ENCODE data around the gene FNDC3B. TPM values are rescaled to one million over a fixed set of nuclear protein-coding genes. Genes with fewer than 3 reads are reported as not detected.
A peak's percentile ranks its signal among the peaks of the same experiment; 100 is the strongest.

Gene FNDC3B
- total and polyA plus RNA-seq, 9 of the 15 experiments (the other 6 are each of a cell fraction or from before 2014, with no cell fraction given) = 7.0 to 35.8 (median 16.2) TPM

DNA sequence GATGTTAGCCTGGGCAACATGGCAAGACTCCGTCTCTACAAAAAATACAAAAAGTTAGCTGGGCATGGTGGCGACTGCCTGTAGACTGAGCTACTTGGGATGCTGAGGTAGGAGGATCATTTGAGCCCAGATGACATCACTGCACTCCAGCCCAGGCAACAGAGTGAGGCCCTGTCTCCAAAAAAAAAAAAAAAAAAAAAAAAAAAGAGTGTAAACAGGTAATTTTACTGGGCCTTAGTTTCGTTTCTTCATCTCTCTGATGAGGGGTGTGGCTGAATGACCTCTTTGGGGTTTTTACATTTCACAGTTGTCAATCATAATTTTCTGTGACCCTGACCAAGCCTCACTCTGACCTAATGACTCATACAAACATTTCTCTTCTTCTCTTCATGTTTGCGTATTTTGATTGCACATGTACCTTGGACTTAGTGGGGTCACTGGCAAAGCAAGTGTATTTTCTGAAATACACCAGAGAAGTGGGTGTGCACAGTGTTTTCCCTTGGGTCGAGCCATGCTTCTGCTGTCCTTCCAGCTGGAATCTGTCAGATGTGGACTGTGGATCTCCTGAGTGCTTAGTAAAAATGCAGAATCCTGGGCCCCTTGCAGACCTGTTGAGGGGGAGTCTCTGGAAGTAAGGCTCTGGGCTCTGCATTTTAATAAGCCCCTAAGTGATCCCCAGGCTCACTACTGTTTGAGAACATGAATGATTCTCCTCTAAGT is 140.5 kb downstream of the FNDC3B start (continued):
- TF ChIP-seq, protein P1, sequence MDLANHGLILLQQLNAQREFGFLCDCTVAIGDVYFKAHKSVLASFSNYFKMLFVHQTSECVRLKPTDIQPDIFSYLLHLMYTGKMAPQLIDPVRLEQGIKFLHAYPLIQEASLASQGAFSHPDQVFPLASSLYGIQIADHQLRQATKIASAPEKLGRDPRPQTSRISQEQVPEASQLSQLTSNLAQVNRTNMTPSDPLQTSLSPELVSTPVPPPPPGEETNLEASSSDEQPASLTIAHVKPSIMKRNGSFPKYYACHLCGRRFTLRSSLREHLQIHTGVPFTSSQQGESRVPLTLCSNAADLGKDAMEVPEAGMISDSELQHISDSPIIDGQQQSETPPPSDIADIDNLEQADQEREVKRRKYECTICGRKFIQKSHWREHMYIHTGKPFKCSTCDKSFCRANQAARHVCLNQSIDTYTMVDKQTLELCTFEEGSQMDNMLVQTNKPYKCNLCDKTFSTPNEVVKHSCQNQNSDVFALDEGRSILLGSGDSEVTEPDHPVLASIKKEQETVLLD (IDR thresholded peaks at IDR 0.05) = no peak
- TF ChIP-seq PPARD (CRISPR knock-in tag; IDR thresholded peaks at IDR 0.05) (no peak), MIER1 (IDR thresholded peaks at IDR 0.05; ENCODE audit: low read depth) (no peak), FOXK1 (CRISPR knock-in tag; IDR thresholded peaks at IDR 0.05; ENCODE audit: borderline replicate concordance) (0 out of 2 replicates have a peak, but pooled peaks have one; percentile 35), OTX1 (CRISPR knock-in tag; IDR thresholded peaks at IDR 0.05) (no peak), CTBP1 (IDR thresholded peaks at IDR 0.05; ENCODE audit: borderline replicate concordance) (no peak), HDAC3 (IDR thresholded peaks at IDR 0.05; ENCODE audit: borderline replicate concordance, partially characterized antibody) (no peak), ZNF586 (CRISPR knock-in tag; conservative IDR thresholded peaks at IDR 0.05) (no peak), POLR2A (conservative IDR thresholded peaks at IDR 0.05) (no peak), LARP7 (IDR thresholded peaks at IDR 0.05) (no peak), ZNF764 (CRISPR knock-in tag; IDR thresholded peaks at IDR 0.05; ENCODE audit: low read depth) (no peak), CCAR2 (IDR thresholded peaks at IDR 0.05; ENCODE audit: low read depth, low read length) (no peak), HNRNPK (IDR thresholded peaks at IDR 0.05; ENCODE audit: low read depth, low read length, poor library complexity, severe bottlenecking) (no peak)
- TF ChIP-seq, protein P2, sequence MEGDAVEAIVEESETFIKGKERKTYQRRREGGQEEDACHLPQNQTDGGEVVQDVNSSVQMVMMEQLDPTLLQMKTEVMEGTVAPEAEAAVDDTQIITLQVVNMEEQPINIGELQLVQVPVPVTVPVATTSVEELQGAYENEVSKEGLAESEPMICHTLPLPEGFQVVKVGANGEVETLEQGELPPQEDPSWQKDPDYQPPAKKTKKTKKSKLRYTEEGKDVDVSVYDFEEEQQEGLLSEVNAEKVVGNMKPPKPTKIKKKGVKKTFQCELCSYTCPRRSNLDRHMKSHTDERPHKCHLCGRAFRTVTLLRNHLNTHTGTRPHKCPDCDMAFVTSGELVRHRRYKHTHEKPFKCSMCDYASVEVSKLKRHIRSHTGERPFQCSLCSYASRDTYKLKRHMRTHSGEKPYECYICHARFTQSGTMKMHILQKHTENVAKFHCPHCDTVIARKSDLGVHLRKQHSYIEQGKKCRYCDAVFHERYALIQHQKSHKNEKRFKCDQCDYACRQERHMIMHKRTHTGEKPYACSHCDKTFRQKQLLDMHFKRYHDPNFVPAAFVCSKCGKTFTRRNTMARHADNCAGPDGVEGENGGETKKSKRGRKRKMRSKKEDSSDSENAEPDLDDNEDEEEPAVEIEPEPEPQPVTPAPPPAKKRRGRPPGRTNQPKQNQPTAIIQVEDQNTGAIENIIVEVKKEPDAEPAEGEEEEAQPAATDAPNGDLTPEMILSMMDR (IDR thresholded peaks at IDR 0.05 in 2 of 3, conservative IDR thresholded peaks at IDR 0.05 in 1 of 3; ENCODE audit: insufficient read depth in 2 of 3, low read depth in 1 of 3, low read length in 3 of 3) = no peak
- TF ChIP-seq, protein P3, sequence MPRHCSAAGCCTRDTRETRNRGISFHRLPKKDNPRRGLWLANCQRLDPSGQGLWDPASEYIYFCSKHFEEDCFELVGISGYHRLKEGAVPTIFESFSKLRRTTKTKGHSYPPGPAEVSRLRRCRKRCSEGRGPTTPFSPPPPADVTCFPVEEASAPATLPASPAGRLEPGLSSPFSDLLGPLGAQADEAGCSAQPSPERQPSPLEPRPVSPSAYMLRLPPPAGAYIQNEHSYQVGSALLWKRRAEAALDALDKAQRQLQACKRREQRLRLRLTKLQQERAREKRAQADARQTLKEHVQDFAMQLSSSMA (CRISPR knock-in tag; IDR thresholded peaks at IDR 0.05) = no peak
